IPS-18a (cell line): ENCODE measurements around the gene DNASE1L1.
"Not testable (repeated sequence)": the region's sequence is repeated elsewhere in the genome, so short reads cannot be mapped to it uniquely, and the experiment has no call there.

Experiments used
- H3K27ac ChIP-seq: one replicate; pipeline ENCODE4 v1.5.1; 2013; ENCODE audit warnings: low read length
- H3K27me3 ChIP-seq: one replicate; pipeline ENCODE4 v1.6.1; 2013; ENCODE audit warnings: mild to moderate bottlenecking, low read length; ENCODE audit not compliant: control insufficient read depth, insufficient read depth
- H3K36me3 ChIP-seq: one replicate; pipeline ENCODE4 v1.6.1; 2013; ENCODE audit warnings: low read depth, low read length; ENCODE audit not compliant: control insufficient read depth
- H3K4me1 ChIP-seq: one replicate; pipeline ENCODE4 v1.6.1; 2013; ENCODE audit warnings: low read depth, low read length; ENCODE audit not compliant: control insufficient read depth
- H3K4me3 ChIP-seq: one replicate; pipeline ENCODE4 v1.5.1; 2013; ENCODE audit warnings: low read length
- H3K9ac ChIP-seq: one replicate; pipeline ENCODE4 v1.6.1; 2013; ENCODE audit warnings: mild to moderate bottlenecking, low read length, moderate library complexity
- H3K9me3 ChIP-seq: one replicate; pipeline ENCODE4 v1.6.1; 2013; ENCODE audit warnings: low read depth, low read length; ENCODE audit not compliant: control insufficient read depth

Gene DNASE1L1

GRCh38 chrX:154400369-154400817 lies 8.7 kb downstream of the DNASE1L1 start:
- not testable (repeated sequence) for H3K27me3 ChIP-seq, H3K9me3 ChIP-seq, H3K27ac ChIP-seq, H3K4me1 ChIP-seq, H3K9ac ChIP-seq
- Histone ChIP-seq H3K36me3 (peaks cover 22% of the 10 kb centered on the region), H3K4me3 (peak overlapping the region; percentile 87)

- Histone ChIP-seq H3K9me3 (peaks cover 4% of the 10 kb centered on the region), H3K27me3 (no peaks in the 10 kb centered on the region), H3K9ac (peak overlapping the region; percentile 99), H3K36me3 (peaks cover 22% of the 10 kb centered on the region), H3K4me1 (no peaks in the 10 kb centered on the region), H3K4me3 (peak overlapping the region; percentile 87), H3K27ac (no peak overlapping the region)
Measured at GRCh38 chrX:154399527-154400368, 9.3 kb downstream of the DNASE1L1 start.

GRCh38 chrX:154398668-154399526 lies 10.2 kb downstream of the DNASE1L1 start:
- Histone ChIP-seq H3K27me3 (no peaks in the 10 kb centered on the region), H3K27ac (peak overlapping the region; percentile 81), H3K4me1 (no peaks in the 10 kb centered on the region), H3K36me3 (peaks cover 22% of the 10 kb centered on the region), H3K4me3 (peak overlapping the region; percentile 87), H3K9me3 (peaks cover 4% of the 10 kb centered on the region), H3K9ac (peak overlapping the region; percentile 99)

- Histone ChIP-seq H3K27me3 (no peaks in the 10 kb centered on the region), H3K4me1 (no peaks in the 10 kb centered on the region), H3K9ac (peak within 1 kb of the TSS; percentile 99), H3K36me3 (peaks cover 22% of the 10 kb centered on the region), H3K27ac (peak within 1 kb of the TSS; percentile 94), H3K4me3 (peak within 1 kb of the TSS; percentile 87), H3K9me3 (peaks cover 4% of the 10 kb centered on the region)
Measured at GRCh38 chrX:154397888-154398667, 11.0 kb downstream of the DNASE1L1 start, which contains the start of gene RPL10. Gene RPL10 (plus strand): TSS chrX:154398377. CDS start chrX:154398520, 143 bp downstream.

- Histone ChIP-seq H3K9ac (peak overlapping the region; percentile 99), H3K27me3 (no peaks in the 10 kb centered on the region), H3K36me3 (peaks cover 22% of the 10 kb centered on the region), H3K27ac (peak overlapping the region; percentile 94), H3K4me1 (no peaks in the 10 kb centered on the region), H3K4me3 (peak overlapping the region; percentile 87), H3K9me3 (peaks cover 4% of the 10 kb centered on the region)
Measured at GRCh38 chrX:154396973-154397887, 11.8 kb downstream of the DNASE1L1 start.

GRCh38 chrX:154396363-154396762 lies 12.7 kb downstream of the DNASE1L1 start:
- not testable (repeated sequence) for H3K9ac ChIP-seq, H3K4me1 ChIP-seq, H3K27ac ChIP-seq, H3K4me3 ChIP-seq, H3K27me3 ChIP-seq, H3K9me3 ChIP-seq
- H3K36me3 ChIP-seq, result peaks cover 22% of the 10 kb centered on the region

GRCh38 chrX:154389812-154390747 lies 19.0 kb downstream of the DNASE1L1 start:
- H3K4me3 ChIP-seq, H3K27ac ChIP-seq: not testable (repeated sequence)

GRCh38 chrX:154388649-154389048 lies 20.4 kb downstream of the DNASE1L1 start:
- H3K9ac ChIP-seq, H3K27me3 ChIP-seq, H3K27ac ChIP-seq, H3K36me3 ChIP-seq, H3K4me3 ChIP-seq, H3K4me1 ChIP-seq, H3K9me3 ChIP-seq: not testable (repeated sequence)

More at GRCh38 chrX:154389812-154390747, 19.0 kb downstream of the DNASE1L1 start:
- H3K9me3 ChIP-seq, H3K4me1 ChIP-seq, H3K9ac ChIP-seq, H3K36me3 ChIP-seq, H3K27me3 ChIP-seq: not testable (repeated sequence)

GRCh38 chrX:154388094-154388493 lies 21.0 kb downstream of the DNASE1L1 start:
- not testable (repeated sequence) for H3K9ac ChIP-seq, H3K27ac ChIP-seq

More at GRCh38 chrX:154388094-154388493, 21.0 kb downstream of the DNASE1L1 start:
- H3K9me3 ChIP-seq, H3K4me3 ChIP-seq, H3K36me3 ChIP-seq, H3K27me3 ChIP-seq, H3K4me1 ChIP-seq: not testable (repeated sequence)
